Progenitor cell of endocrine pancreas (in vitro differentiated cells): Measurements from ENCODE around the gene GLS2. TPM values are rescaled to one million over a fixed set of nuclear protein-coding genes. Genes with fewer than 3 reads are reported as not detected.
"Not testable (repeated sequence)": the region's sequence is repeated elsewhere in the genome, so short reads cannot be mapped to it uniquely, and the experiment has no call there.

Source experiments
- DNase-seq: peaks from one replicate; pipeline ENCODE4 v3.0.0; 2021; ENCODE audit warnings: low spot score; ENCODE audit not compliant: unreplicated experiment
- H3K27ac Mint-ChIP-seq: 2 replicates; pipeline ENCODE4 v1.8.0; 2021; ENCODE audit warnings: mild to moderate bottlenecking, moderate library complexity, mixed read lengths
- H3K27me3 Mint-ChIP-seq: 2 replicates; pipeline ENCODE4 v1.8.0; 2021; ENCODE audit warnings: mixed read lengths
- H3K36me3 Mint-ChIP-seq: 2 replicates; pipeline ENCODE4 v1.8.0; 2022; ENCODE audit warnings: mixed read lengths; ENCODE audit not compliant: insufficient read depth
- H3K4me1 Mint-ChIP-seq: 2 replicates; pipeline ENCODE4 v1.8.0; 2021; ENCODE audit warnings: low read depth, mixed read lengths
- H3K4me3 Mint-ChIP-seq: 2 replicates; pipeline ENCODE4 v1.8.0; 2021; ENCODE audit warnings: low read depth, mild to moderate bottlenecking, moderate library complexity, mixed read lengths
- H3K9me3 Mint-ChIP-seq: 2 replicates; pipeline ENCODE4 v1.8.0; 2021; ENCODE audit warnings: low read depth, mixed read lengths
- total RNA-seq: library from RNA; stranded (reverse); gene quantifications from 2 replicates; pipeline ENCODE4 v1.2.1, GENCODE V29; 2021
- TF ChIP-seq, protein P1 (sequence below): fragments of 200-600 bp; sonication (generic); IDR thresholded peaks from one replicate; pipeline ENCODE4 v1.5.0; 2021; ENCODE audit warnings: antibody characterized with exemption, mild to moderate bottlenecking; ENCODE audit not compliant: unreplicated experiment

Gene GLS2
- total RNA-seq, 1 donor from 2014 or later: 3.1 TPM

DNA sequence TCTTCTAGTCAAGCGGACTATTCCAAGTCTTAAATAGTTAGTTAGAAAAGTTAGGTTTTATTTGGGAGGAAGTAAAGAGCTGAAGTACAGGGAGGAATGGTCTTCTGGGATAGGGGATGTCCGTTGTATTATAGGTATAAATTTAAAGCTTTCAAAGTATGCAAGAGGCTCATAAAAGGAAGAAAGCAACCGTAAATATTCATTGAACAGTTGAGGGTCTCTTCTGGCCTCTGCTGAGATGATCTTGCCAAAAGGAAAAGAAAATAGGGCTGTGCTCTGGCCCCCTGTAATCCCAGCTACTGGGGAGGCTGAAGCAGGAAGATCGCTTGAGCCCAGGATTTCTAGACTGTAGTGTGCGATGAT is 38.4 kb downstream of the GLS2 start:
- Mint-ChIP-seq H3K27ac (peak overlapping the region; percentile 98), H3K4me1 (peaks cover 14% of the 10 kb centered on the region), H3K36me3 (peaks cover 4% of the 10 kb centered on the region), H3K9me3 (peaks cover 3% of the 10 kb centered on the region), H3K27me3 (peaks cover 13% of the 10 kb centered on the region), H3K4me3 (peak overlapping the region; percentile 93)
- TF ChIP-seq, protein P1, sequence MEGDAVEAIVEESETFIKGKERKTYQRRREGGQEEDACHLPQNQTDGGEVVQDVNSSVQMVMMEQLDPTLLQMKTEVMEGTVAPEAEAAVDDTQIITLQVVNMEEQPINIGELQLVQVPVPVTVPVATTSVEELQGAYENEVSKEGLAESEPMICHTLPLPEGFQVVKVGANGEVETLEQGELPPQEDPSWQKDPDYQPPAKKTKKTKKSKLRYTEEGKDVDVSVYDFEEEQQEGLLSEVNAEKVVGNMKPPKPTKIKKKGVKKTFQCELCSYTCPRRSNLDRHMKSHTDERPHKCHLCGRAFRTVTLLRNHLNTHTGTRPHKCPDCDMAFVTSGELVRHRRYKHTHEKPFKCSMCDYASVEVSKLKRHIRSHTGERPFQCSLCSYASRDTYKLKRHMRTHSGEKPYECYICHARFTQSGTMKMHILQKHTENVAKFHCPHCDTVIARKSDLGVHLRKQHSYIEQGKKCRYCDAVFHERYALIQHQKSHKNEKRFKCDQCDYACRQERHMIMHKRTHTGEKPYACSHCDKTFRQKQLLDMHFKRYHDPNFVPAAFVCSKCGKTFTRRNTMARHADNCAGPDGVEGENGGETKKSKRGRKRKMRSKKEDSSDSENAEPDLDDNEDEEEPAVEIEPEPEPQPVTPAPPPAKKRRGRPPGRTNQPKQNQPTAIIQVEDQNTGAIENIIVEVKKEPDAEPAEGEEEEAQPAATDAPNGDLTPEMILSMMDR: no peak
- DNase-seq: no peak

DNA sequence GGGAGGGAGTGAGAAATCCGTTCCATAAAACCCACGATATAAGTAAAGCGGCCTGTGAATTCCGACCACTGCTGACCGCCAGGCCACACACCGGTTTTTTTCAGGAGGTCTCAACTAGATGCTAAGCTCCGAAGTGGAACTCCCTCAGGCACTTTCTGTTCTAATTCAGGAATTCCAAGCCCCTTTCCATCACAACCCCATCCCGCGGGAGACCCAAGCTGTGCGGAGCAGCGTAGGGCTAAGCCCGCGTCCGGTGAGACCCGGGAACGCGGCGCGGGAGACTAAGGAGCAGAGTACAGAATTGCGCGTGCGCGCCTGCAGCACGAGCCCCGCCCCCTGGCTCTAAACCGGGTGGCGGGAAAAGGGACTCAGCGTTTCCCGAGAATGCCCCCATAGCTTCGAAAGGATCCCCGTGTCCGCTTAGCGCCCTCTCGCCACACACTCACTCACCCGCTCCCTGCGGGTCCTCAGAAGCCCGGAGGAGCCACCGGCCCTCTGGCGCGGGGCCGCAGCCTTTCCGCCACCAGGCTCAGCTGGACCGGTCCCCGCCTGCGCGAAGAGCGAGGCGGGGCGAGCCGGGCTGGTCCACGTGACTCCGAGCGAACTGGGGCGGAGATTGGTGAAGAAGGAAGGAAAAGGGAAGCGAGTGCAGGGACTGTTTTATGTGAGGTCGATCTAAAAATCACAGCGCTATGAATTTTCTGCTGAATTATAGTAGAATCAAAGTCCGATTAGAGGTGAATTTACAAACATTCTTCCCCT is 38.9 kb downstream of the GLS2 start, which contains the start of gene TIMELESS:
Gene TIMELESS, minus strand, starts transcription at position 567 of the 762 bp plus-strand sequence. CDS start 15,256 bp downstream, outside the sequence.
- TF ChIP-seq, protein P1: no peak
- peaks cover 6% of the 10 kb centered on the region for H3K9me3 Mint-ChIP-seq
- peaks cover 16% of the 10 kb centered on the region for H3K4me1 Mint-ChIP-seq
- H3K27ac Mint-ChIP-seq: peak within 1 kb of the TSS; percentile 98
- peak within 1 kb of the TSS; percentile 93 for H3K4me3 Mint-ChIP-seq
- DNase-seq: peak; percentile 68
- peaks cover 10% of the 10 kb centered on the region for H3K27me3 Mint-ChIP-seq
- H3K36me3 Mint-ChIP-seq: peaks cover 7% of the 10 kb centered on the region

DNA sequence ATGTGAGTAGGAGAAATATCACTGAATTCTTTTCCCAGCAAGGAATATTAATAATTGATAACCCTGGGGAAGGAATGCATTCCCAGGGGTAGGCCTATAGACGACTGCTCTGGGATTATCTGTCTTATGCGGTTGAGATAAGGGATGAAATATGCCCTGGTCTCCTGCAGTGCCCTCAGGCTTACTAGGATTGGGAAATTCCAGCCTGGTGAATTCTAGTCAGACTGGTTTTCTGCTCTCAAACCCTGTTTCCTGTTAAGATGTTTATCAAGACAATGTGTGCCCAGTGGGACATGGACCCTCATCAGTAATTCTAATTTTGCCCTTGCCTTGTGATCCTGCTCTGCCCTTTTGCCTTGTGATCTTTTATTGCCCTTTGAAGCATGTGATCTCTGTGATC is 44.8 kb downstream of the GLS2 start:
- peaks cover 15% of the 10 kb centered on the region for H3K9me3 Mint-ChIP-seq

DNA sequence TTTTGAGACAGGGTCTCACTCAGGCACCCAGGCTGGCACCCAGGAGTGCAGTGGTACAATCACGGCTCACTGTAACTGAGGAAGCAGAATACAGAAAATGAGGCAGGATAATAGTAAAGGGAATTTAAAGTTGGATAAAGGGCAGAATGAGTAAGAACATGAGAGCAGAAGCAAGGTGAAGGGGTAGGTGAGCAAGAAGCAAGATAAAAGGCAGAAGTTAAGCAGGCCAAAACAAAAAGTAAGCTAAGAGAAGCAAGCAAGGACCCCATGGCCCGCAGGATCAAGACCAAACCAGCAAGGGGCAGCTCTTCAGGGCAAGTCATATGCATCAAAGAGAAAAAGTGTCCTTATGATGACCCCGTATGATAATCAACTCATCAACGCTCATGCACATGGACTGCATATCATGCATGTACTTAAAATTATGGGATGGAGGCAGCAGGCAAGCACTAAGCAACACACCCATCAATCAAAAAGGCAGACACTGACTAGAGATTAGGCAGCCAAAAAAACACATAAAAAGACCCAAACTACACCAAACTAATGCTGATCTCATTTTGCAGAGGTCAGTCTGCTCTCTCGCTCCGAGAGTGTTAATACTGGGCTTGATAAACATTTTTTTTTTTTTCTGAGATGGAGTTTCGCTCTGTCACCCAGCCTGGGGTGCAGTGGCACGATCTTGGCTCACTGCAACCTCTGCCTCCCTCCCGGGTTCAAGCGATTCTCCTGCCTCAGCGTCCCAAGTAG is 50.4 kb downstream of the GLS2 start:
- Mint-ChIP-seq H3K27me3 (no peaks in the 10 kb centered on the region), H3K9me3 (no peaks in the 10 kb centered on the region), H3K27ac (peak overlapping the region; percentile 2), H3K36me3 (peaks cover 7% of the 10 kb centered on the region), H3K4me3 (no peak overlapping the region), H3K4me1 (peaks cover 3% of the 10 kb centered on the region)
- no peak for DNase-seq
- TF ChIP-seq, protein P1: no peak

More for the DNA sequence above, 44.8 kb downstream of the GLS2 start:
- H3K27me3 Mint-ChIP-seq, H3K4me3 Mint-ChIP-seq, DNase-seq: not testable (repeated sequence)
- Mint-ChIP-seq H3K36me3 (peaks cover 19% of the 10 kb centered on the region), H3K27ac (peak overlapping the region; percentile 62), H3K4me1 (peaks cover 13% of the 10 kb centered on the region)

DNA sequence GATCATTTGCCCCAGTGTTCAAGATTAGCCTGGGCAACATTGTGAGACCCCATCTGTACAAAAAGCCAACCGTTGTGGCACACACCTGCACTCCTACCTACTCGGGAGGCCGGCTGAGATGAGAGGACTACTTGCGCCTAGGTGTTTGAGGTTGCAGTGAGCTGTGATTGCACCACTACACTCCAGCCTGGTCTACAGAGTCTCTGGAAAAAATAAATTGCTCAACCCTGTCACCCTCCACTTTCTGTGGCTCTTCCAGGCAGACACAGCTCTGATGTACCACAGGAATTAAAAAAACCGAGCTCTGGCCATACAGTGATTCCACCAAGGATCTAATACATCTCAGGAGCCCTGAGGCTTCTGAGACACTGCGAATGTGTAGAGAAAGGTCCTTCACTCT is 53.1 kb downstream of the GLS2 start:
- peaks cover 2% of the 10 kb centered on the region for H3K4me1 Mint-ChIP-seq
- no peak overlapping the region for H3K4me3 Mint-ChIP-seq
- H3K9me3 Mint-ChIP-seq: no peaks in the 10 kb centered on the region
- H3K36me3 Mint-ChIP-seq: peaks cover 7% of the 10 kb centered on the region
- no peak for DNase-seq
- H3K27ac Mint-ChIP-seq: no peak overlapping the region
- TF ChIP-seq, protein P1: no peak
- H3K27me3 Mint-ChIP-seq: no peaks in the 10 kb centered on the region
